Stimulated activated memory B cell treated with anti-CD40 and anti-IgM and Interleukin-4, amounts not matched to agents 10 μg/mL and 1 μg/mL and 100 μg/mL, for 72 hours (primary cell): ENCODE measurements around the gene BABAM2.

Experiments used
- ATAC-seq: fragments of 150-1000 bp; cut with Tn5 transposase; 2 replicates; pipeline ENCODE4 v1.10.0; 2021
- H3K27ac Mint-ChIP-seq: one replicate; pipeline ENCODE4 v1.8.0; 2022; ENCODE audit warnings: mild to moderate bottlenecking, mixed read lengths
- H3K27me3 Mint-ChIP-seq: one replicate; pipeline ENCODE4 v1.8.0; 2022; ENCODE audit warnings: mixed read lengths
- H3K36me3 Mint-ChIP-seq: one replicate; pipeline ENCODE4 v1.8.0; 2022; ENCODE audit warnings: mixed read lengths
- H3K4me1 Mint-ChIP-seq: one replicate; pipeline ENCODE4 v1.8.0; 2022; ENCODE audit warnings: mixed read lengths
- H3K4me3 Mint-ChIP-seq: one replicate; pipeline ENCODE4 v1.8.0; 2022; ENCODE audit warnings: mild to moderate bottlenecking, moderate library complexity, mixed read lengths
- H3K9me3 Mint-ChIP-seq: one replicate; pipeline ENCODE4 v1.8.0; 2022; ENCODE audit warnings: mixed read lengths

BABAM2 gene

DNA sequence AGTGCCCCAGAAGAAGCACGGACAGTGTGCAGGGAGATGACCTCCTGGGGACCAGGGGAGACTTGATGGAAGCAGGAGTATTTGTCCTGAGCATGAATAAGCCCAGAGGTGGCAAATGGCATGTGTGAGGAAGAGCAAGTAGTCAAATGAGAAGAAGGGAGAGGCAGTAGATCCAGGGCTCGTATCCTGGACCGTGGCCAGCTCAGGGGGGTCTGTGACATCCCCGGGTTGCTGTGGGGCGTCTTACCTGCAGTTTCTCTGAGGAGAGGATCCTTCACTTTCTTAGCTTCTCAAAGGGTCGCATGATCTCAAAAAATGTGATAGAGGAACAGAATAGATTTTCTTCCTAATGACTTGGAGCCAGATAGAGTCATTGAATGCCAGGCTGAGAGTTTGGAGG lies 445.1 kb downstream of the BABAM2 start:
- Mint-ChIP-seq H3K36me3 (peaks cover 17% of the 10 kb centered on the region), H3K4me3 (no peak overlapping the region), H3K9me3 (no peaks in the 10 kb centered on the region), H3K27ac (no peak overlapping the region), H3K4me1 (no peaks in the 10 kb centered on the region), H3K27me3 (no peaks in the 10 kb centered on the region)
- no peak for ATAC-seq

- Mint-ChIP-seq H3K4me1 (no peaks in the 10 kb centered on the region), H3K36me3 (peaks cover 15% of the 10 kb centered on the region), H3K4me3 (no peak overlapping the region), H3K27ac (no peak overlapping the region), H3K27me3 (no peaks in the 10 kb centered on the region), H3K9me3 (no peaks in the 10 kb centered on the region)
- no peak for ATAC-seq
Measured at GRCh38 chr2:28336264-28336980, 445.9 kb downstream of the BABAM2 start.

GRCh38 chr2:28336982-28337627 lies 446.6 kb downstream of the BABAM2 start:
- H3K4me3 Mint-ChIP-seq, result no peak overlapping the region
- no peaks in the 10 kb centered on the region for H3K27me3 Mint-ChIP-seq
- no peaks in the 10 kb centered on the region for H3K9me3 Mint-ChIP-seq
- no peak for ATAC-seq
- no peak overlapping the region for H3K27ac Mint-ChIP-seq
- no peaks in the 10 kb centered on the region for H3K4me1 Mint-ChIP-seq
- H3K36me3 Mint-ChIP-seq, result peaks cover 15% of the 10 kb centered on the region

GRCh38 chr2:28338046-28338817 lies 447.7 kb downstream of the BABAM2 start:
- H3K36me3 Mint-ChIP-seq, result peaks cover 15% of the 10 kb centered on the region
- no peak overlapping the region for H3K4me3 Mint-ChIP-seq
- no peak for ATAC-seq
- no peaks in the 10 kb centered on the region for H3K27me3 Mint-ChIP-seq
- H3K4me1 Mint-ChIP-seq, result no peaks in the 10 kb centered on the region
- H3K27ac Mint-ChIP-seq, result no peak overlapping the region
- no peaks in the 10 kb centered on the region for H3K9me3 Mint-ChIP-seq

DNA sequence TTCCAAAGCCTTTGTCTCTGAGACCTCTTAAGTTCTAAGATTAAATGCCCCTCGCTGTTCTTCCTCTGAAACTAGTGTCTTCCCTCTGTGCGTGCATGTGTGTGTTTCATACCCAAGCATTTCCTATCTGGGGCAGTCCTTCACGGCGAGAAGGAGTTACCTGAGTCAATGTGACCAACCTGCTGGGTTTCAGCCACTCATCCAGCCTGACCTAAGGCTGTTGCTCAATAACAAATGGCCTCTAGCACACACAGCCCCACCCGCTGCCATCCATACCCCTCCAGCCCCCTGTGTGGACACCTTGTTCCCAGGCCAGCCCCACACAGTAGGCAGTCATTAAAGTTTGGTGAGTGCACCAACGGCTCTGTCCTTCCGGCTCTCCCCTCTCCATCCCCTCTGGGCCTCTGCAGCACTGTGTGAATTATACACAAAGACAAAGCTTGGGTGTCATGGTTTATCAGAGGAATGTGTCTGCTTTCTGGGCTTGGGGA lies 448.3 kb downstream of the BABAM2 start:
- H3K36me3 Mint-ChIP-seq, result peaks cover 15% of the 10 kb centered on the region
- no peak overlapping the region for H3K4me3 Mint-ChIP-seq
- H3K27ac Mint-ChIP-seq, result no peak overlapping the region

DNA sequence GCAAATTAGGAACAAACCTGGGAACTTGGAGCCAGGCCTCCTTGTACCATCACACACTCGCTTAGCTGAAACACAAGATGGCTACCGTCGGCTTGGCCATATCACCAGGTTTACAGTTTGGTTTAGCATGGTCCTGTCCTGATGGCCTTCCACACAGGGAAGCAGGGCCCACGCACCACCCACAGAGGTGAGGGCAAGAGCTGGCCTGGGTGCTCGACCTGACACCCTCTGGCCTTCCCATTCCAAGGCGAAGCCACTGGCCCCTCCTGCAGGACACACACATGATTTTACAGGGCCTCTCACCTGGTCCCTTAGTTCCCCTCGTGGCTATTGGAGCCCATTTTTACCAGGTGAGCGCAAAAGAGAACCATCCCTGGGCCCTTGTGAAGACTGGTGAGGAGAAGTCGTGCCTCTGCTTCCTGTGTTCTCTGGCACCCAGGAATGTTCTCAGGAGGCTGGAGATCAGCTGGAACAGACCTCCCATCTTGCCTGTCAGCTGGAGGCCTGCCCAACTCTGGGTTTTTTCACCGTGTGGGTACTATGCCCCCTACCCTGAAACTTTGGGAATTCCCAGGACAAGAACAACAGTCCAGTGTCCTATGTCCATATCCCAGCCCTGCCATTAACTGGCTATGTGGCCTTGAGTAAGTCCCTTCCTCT lies 449.1 kb downstream of the BABAM2 start:
- no peak overlapping the region for H3K27ac Mint-ChIP-seq

More for the DNA sequence above, 448.3 kb downstream of the BABAM2 start:
- Mint-ChIP-seq H3K9me3 (no peaks in the 10 kb centered on the region), H3K4me1 (no peaks in the 10 kb centered on the region), H3K27me3 (no peaks in the 10 kb centered on the region)
- no peak for ATAC-seq

GRCh38 chr2:28340312-28341202 lies 450.0 kb downstream of the BABAM2 start:
- Mint-ChIP-seq H3K4me1 (no peaks in the 10 kb centered on the region), H3K36me3 (peaks cover 15% of the 10 kb centered on the region), H3K27ac (no peak overlapping the region), H3K27me3 (peaks cover 6% of the 10 kb centered on the region), H3K9me3 (no peaks in the 10 kb centered on the region), H3K4me3 (no peak overlapping the region)
- ATAC-seq, result no peak

More for the DNA sequence above, 449.1 kb downstream of the BABAM2 start:
- H3K9me3 Mint-ChIP-seq, result no peaks in the 10 kb centered on the region
- H3K4me1 Mint-ChIP-seq, result no peaks in the 10 kb centered on the region
- no peaks in the 10 kb centered on the region for H3K27me3 Mint-ChIP-seq
- ATAC-seq, result no peak
- H3K4me3 Mint-ChIP-seq, result no peak overlapping the region
- peaks cover 15% of the 10 kb centered on the region for H3K36me3 Mint-ChIP-seq

DNA sequence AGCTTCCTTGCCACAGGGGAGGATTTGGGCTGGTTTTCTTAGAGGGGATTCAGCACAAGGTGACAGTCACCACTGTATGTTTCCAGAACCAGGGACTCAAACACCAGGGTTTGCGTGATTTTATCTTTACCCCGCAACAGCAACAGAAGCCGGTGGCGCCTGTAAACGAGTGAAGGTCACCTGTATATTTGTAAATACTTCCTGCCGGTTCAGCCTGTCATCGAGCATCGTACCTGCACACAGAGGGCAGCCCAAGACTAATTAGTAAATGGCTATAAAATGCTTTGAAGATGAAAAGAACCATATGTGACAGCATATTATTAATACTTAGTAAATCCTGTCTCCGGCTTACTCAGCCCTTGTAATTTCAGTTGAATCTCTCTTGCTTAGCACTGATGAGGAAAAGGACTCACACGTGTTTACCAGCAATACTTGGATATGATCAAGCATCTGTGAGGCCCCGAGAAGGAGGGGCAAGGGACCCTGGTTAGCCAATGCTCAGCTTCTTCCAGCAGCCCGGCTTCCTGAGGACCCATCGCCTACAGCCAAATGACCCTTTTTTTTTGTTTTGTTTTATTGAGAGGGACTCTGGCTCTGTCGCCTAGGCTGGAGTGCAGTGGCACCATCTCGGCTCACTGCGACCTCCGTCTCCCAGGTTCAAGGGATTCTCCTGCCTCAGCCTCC lies 450.8 kb downstream of the BABAM2 start:
- Mint-ChIP-seq H3K4me3 (no peak overlapping the region), H3K4me1 (no peaks in the 10 kb centered on the region), H3K9me3 (no peaks in the 10 kb centered on the region), H3K36me3 (peaks cover 15% of the 10 kb centered on the region), H3K27ac (no peak overlapping the region), H3K27me3 (peaks cover 10% of the 10 kb centered on the region)
- no peak for ATAC-seq

GRCh38 chr2:28342081-28342967 lies 451.8 kb downstream of the BABAM2 start:
- H3K36me3 Mint-ChIP-seq, result peaks cover 15% of the 10 kb centered on the region
- H3K27me3 Mint-ChIP-seq, result peaks cover 10% of the 10 kb centered on the region
- H3K27ac Mint-ChIP-seq, result no peak overlapping the region
- H3K4me1 Mint-ChIP-seq, result peaks cover 1% of the 10 kb centered on the region
- no peaks in the 10 kb centered on the region for H3K9me3 Mint-ChIP-seq
- no peak overlapping the region for H3K4me3 Mint-ChIP-seq
- ATAC-seq, result no peak

- Mint-ChIP-seq H3K27ac (no peak overlapping the region), H3K36me3 (peaks cover 14% of the 10 kb centered on the region), H3K4me3 (no peak overlapping the region), H3K9me3 (no peaks in the 10 kb centered on the region), H3K27me3 (peaks cover 10% of the 10 kb centered on the region), H3K4me1 (peaks cover 5% of the 10 kb centered on the region)
- ATAC-seq, result no peak
Measured at GRCh38 chr2:28343184-28343942, 452.8 kb downstream of the BABAM2 start.

- Mint-ChIP-seq H3K36me3 (peaks cover 6% of the 10 kb centered on the region), H3K9me3 (no peaks in the 10 kb centered on the region), H3K27ac (no peak overlapping the region), H3K27me3 (peaks cover 13% of the 10 kb centered on the region), H3K4me3 (no peak overlapping the region), H3K4me1 (peaks cover 5% of the 10 kb centered on the region)
- no peak for ATAC-seq
Measured at GRCh38 chr2:28343971-28344715, 453.6 kb downstream of the BABAM2 start.

DNA sequence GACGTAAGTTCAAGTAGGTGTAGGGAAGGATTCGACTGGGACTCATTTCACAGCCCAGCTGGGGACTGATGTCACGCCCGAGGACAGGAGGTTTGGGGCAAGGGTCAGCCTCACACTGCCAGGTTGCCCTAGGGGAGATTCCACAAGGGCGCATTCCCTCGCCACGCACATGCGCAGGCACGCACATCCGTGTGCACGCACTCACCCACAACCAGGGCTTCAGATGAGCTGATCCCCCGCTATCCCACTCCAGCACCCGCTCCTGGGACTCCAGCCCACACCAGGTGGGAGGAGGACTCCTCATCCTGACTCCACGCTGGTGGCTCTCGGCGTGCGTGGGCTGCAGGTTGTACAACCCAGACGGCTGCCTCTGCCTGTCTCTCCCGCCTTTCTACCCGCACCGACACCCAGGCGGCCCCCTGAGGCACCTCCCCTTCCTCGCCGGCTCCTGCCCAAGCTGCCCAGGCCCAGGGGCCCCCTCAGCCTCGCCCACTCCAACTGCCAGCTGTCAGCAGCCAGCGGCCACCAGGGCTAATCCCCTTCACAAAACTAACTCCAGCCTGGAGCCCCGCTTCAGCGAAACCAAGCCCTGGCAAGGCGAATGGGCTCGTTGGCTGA lies 454.3 kb downstream of the BABAM2 start:
- Mint-ChIP-seq H3K4me1 (peaks cover 5% of the 10 kb centered on the region), H3K27me3 (peaks cover 19% of the 10 kb centered on the region), H3K9me3 (no peaks in the 10 kb centered on the region), H3K27ac (no peak overlapping the region), H3K36me3 (no peaks in the 10 kb centered on the region), H3K4me3 (no peak overlapping the region)
- no peak for ATAC-seq
